GM23338 (cell line): ENCODE data around the gene PDXDC1. TPM values are rescaled to one million over a fixed set of nuclear protein-coding genes. Genes with fewer than 3 reads are reported as not detected.

Experiments used
- ATAC-seq: fragments of 200-7000 bp; cut with Tn5 transposase; 3 replicates; pipeline ENCODE4 v1.9.1; 2020
- DNase-seq: peaks from one replicate; pipeline ENCODE4 v3.0.0-alpha.2; 2015; ENCODE audit warnings: low spot score
- H2AFZ ChIP-seq: fragments of 200-600 bp; sonication (generic); 2 replicates; pipeline ENCODE4 v1.8.0; 2016; ENCODE audit warnings: antibody characterized with exemption, mild to moderate bottlenecking, moderate library complexity
- H3F3A ChIP-seq: fragments of 200-600 bp; sonication (generic); replicated peaks from 2 replicates; pipeline ENCODE4 v1.8.0; 2017; ENCODE audit warnings: antibody characterized with exemption, mixed run types, low read depth
- H3K27ac ChIP-seq: fragments of 200-600 bp; sonication (generic); 2 replicates; pipeline ENCODE4 v1.6.1; 2016; ENCODE audit warnings: low read depth
- H3K27me3 ChIP-seq: fragments of 200-600 bp; sonication (generic); 2 replicates; pipeline ENCODE4 v1.8.0; 2016; ENCODE audit warnings: mild to moderate bottlenecking, mixed run types, moderate library complexity; ENCODE audit not compliant: insufficient read depth
- H3K36me3 ChIP-seq: fragments of 200-600 bp; sonication (generic); 2 replicates; pipeline ENCODE4 v1.8.0; 2016; ENCODE audit warnings: mild to moderate bottlenecking; ENCODE audit not compliant: insufficient read depth
- H3K4me1 ChIP-seq: fragments of 200-600 bp; sonication (generic); 2 replicates; pipeline ENCODE4 v1.8.0; 2016; ENCODE audit warnings: mild to moderate bottlenecking, moderate library complexity; ENCODE audit not compliant: insufficient read depth
- H3K4me2 ChIP-seq: fragments of 200-600 bp; sonication (generic); 2 replicates; pipeline ENCODE4 v1.7.1; 2017; ENCODE audit warnings: mixed run types
- H3K4me3 ChIP-seq: fragments of 200-600 bp; sonication (generic); 2 replicates; pipeline ENCODE4 v1.6.1; 2016; ENCODE audit warnings: mixed run types
- H3K79me2 ChIP-seq: fragments of 200-600 bp; sonication (generic); replicated peaks from 2 replicates; pipeline ENCODE4 v1.8.0; 2017; ENCODE audit warnings: mild to moderate bottlenecking; ENCODE audit not compliant: insufficient read depth
- H3K9me2 ChIP-seq: fragments of 200-600 bp; sonication (generic); 2 replicates; pipeline ENCODE4 v1.8.0; 2017; ENCODE audit not compliant: insufficient read depth
- H4K20me1 ChIP-seq: fragments of 200-600 bp; sonication (generic); replicated peaks from 2 replicates; pipeline ENCODE4 v1.8.0; 2017; ENCODE audit warnings: mild to moderate bottlenecking; ENCODE audit not compliant: insufficient read depth
- H3K27ac Mint-ChIP-seq: 2 replicates; pipeline ENCODE4 v1.8.0; 2020; ENCODE audit warnings: inconsistent platforms, mild to moderate bottlenecking, moderate library complexity, mixed read lengths
- H3K27me3 Mint-ChIP-seq: 3 replicates; pipeline ENCODE4 v1.8.0; 2022; ENCODE audit warnings: low read depth, mild to moderate bottlenecking, moderate library complexity, mixed read lengths, inconsistent platforms; ENCODE audit not compliant: insufficient read depth, poor library complexity
- H3K36me3 Mint-ChIP-seq: 3 replicates; pipeline ENCODE4 v1.8.0; 2021; ENCODE audit warnings: low read depth, mild to moderate bottlenecking, inconsistent platforms, moderate library complexity, mixed read lengths
- H3K4me1 Mint-ChIP-seq: 3 replicates; pipeline ENCODE4 v1.8.0; 2020; ENCODE audit warnings: mild to moderate bottlenecking, inconsistent platforms, mixed read lengths
- H3K4me3 Mint-ChIP-seq: 3 replicates; pipeline ENCODE4 v1.8.0; 2021; ENCODE audit warnings: moderate library complexity, mild to moderate bottlenecking, inconsistent platforms, mixed read lengths
- H3K9me3 Mint-ChIP-seq: 3 replicates; pipeline ENCODE4 v1.8.0; 2020; ENCODE audit warnings: moderate library complexity, mild to moderate bottlenecking, inconsistent platforms, mixed read lengths
- CREB1 ChIP-seq: fragments of 250-450 bp; sonication (Bioruptor Pico); IDR thresholded peaks from 2 replicates; pipeline ENCODE4 v1.5.0; 2020; ENCODE audit warnings: low read depth, mild to moderate bottlenecking, moderate library complexity
- polyA plus RNA-seq: library from polyadenylated mRNA; unstranded; fragments of >200 nt; fragmentation: Nextera tagmentation; extraction: Ambion mirVana; gene quantifications from 2 replicates; pipeline ENCODE4 v1.2.1, GENCODE V29; 2016
- total RNA-seq: library from RNA; depleted of rRNA; stranded (reverse); fragments of >200 nt; shearing (Covaris generic); gene quantifications from 2 replicates; pipeline ENCODE4 v1.2.3, GENCODE V29; 2014
- TF ChIP-seq, protein P1 (sequence below): fragments of 250-450 bp; sonication (Bioruptor Pico); IDR thresholded peaks from 2 replicates; pipeline ENCODE4 v1.5.0; 2020; ENCODE audit warnings: mild to moderate bottlenecking, moderate library complexity

Gene PDXDC1
- total and polyA plus RNA-seq, 2 experiments from 2014 or later, result 40.0 to 91.6 TPM

DNA sequence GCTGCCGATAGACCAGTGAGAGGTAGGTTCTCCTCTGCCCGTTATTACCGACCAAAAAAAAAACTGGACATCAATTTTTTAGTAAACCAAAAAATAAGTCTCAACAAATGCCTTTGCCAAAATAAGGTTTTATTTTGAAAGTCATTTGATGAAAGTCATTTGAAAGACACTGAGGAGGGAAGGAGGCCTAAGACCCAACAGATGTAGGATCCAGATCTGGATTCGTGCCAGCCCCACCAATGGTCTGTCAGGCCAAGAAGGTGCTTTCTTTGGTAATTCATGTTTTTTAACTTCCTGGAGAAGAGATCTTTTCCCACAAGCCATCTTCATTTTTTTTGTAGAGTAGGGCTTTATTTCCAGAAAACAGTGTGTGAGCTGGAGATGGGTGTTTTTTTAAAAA is 62.9 kb downstream of the PDXDC1 start (continued):
- TF ChIP-seq CREB1 (CRISPR knock-in tag), result no peak
- TF ChIP-seq, protein P1, sequence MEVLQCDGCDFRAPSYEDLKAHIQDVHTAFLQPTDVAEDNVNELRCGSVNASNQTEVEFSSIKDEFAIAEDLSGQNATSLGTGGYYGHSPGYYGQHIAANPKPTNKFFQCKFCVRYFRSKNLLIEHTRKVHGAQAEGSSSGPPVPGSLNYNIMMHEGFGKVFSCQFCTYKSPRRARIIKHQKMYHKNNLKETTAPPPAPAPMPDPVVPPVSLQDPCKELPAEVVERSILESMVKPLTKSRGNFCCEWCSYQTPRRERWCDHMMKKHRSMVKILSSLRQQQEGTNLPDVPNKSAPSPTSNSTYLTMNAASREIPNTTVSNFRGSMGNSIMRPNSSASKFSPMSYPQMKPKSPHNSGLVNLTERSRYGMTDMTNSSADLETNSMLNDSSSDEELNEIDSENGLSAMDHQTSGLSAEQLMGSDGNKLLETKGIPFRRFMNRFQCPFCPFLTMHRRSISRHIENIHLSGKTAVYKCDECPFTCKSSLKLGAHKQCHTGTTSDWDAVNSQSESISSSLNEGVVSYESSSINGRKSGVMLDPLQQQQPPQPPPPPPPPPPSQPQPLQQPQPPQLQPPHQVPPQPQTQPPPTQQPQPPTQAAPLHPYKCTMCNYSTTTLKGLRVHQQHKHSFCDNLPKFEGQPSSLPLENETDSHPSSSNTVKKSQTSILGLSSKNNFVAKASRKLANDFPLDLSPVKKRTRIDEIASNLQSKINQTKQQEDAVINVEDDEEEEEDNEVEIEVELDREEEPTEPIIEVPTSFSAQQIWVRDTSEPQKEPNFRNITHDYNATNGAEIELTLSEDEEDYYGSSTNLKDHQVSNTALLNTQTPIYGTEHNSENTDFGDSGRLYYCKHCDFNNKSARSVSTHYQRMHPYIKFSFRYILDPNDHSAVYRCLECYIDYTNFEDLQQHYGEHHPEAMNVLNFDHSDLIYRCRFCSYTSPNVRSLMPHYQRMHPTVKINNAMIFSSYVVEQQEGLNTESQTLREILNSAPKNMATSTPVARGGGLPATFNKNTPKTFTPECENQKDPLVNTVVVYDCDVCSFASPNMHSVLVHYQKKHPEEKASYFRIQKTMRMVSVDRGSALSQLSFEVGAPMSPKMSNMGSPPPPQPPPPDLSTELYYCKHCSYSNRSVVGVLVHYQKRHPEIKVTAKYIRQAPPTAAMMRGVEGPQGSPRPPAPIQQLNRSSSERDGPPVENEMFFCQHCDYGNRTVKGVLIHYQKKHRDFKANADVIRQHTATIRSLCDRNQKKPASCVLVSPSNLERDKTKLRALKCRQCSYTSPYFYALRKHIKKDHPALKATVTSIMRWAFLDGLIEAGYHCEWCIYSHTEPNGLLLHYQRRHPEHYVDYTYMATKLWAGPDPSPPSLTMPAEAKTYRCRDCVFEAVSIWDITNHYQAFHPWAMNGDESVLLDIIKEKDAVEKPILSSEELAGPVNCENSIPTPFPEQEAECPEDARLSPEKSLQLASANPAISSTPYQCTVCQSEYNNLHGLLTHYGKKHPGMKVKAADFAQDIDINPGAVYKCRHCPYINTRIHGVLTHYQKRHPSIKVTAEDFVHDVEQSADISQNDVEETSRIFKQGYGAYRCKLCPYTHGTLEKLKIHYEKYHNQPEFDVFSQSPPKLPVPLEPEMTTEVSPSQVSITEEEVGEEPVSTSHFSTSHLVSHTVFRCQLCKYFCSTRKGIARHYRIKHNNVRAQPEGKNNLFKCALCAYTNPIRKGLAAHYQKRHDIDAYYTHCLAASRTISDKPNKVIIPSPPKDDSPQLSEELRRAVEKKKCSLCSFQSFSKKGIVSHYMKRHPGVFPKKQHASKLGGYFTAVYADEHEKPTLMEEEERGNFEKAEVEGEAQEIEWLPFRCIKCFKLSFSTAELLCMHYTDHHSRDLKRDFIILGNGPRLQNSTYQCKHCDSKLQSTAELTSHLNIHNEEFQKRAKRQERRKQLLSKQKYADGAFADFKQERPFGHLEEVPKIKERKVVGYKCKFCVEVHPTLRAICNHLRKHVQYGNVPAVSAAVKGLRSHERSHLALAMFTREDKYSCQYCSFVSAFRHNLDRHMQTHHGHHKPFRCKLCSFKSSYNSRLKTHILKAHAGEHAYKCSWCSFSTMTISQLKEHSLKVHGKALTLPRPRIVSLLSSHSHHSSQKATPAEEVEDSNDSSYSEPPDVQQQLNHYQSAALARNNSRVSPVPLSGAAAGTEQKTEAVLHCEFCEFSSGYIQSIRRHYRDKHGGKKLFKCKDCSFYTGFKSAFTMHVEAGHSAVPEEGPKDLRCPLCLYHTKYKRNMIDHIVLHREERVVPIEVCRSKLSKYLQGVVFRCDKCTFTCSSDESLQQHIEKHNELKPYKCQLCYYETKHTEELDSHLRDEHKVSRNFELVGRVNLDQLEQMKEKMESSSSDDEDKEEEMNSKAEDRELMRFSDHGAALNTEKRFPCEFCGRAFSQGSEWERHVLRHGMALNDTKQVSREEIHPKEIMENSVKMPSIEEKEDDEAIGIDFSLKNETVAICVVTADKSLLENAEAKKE (CRISPR knock-in tag), result no peak

DNA sequence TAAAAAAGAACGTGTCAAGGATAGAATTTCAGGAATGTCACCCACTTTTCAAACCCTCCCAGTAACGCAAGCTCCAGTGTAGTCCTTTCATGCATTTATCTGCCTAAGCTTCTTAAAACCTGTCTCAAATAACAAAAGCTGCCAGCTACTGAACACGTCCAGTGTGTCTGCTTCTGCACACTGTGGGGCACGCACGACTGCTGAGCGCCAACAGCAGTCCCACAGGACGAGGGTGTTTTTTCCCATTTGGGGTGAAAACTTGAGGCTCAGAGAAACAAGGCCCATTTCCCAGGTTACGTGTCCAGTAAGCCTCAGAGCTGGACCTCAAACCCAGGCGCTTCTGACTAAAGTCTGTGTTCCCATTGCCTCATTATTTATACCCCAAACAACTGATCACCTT is 63.9 kb downstream of the PDXDC1 start:
- Mint-ChIP-seq H3K4me1 (no peaks in the 10 kb centered on the region), H3K27me3 (peaks cover 4% of the 10 kb centered on the region), H3K4me3 (no peak overlapping the region), H3K36me3 (peaks cover 56% of the 10 kb centered on the region), H3K27ac (no peak overlapping the region), H3K9me3 (no peaks in the 10 kb centered on the region)
- Histone ChIP-seq H3K36me3 (peaks cover 26% of the 10 kb centered on the region), H4K20me1 (peaks cover 6% of the 10 kb centered on the region), H3K27ac (no peak overlapping the region), H3K4me1 (no peaks in the 10 kb centered on the region), H3K4me2 (no peak overlapping the region), H3K79me2 (no peaks in the 10 kb centered on the region), H3K4me3 (no peak overlapping the region), H3K27me3 (no peaks in the 10 kb centered on the region), H3F3A (no peaks in the 10 kb centered on the region), H2AFZ (no peak overlapping the region), H3K9me2 (no peaks in the 10 kb centered on the region)
- ATAC-seq (no peak), DNase-seq (no peak)
- TF ChIP-seq, protein P1 (CRISPR knock-in tag), result no peak
